K562 (cell line): ENCODE results near the gene DTL.

Experiments used
- ARHGAP35 ChIP-seq: fragments of 450-650 bp; IDR thresholded peaks from 2 replicates; pipeline ENCODE4 v1.6.1; 2018; ENCODE audit not compliant: partially characterized antibody
- HMG20A ChIP-seq: fragments of 450-650 bp; formaldehyde crosslinking; conservative IDR thresholded peaks from 2 replicates; pipeline ENCODE4 v1.4.0; 2020; ENCODE audit warnings: mild to moderate bottlenecking, mixed read lengths
- MTA3 ChIP-seq: fragments of 450-650 bp; formaldehyde crosslinking; IDR thresholded peaks from 2 replicates; pipeline ENCODE4 v1.6.1; 2017; ENCODE audit warnings: mild to moderate bottlenecking, borderline replicate concordance
- MXI1 ChIP-seq: IDR thresholded peaks from 2 replicates; pipeline ENCODE4 v1.6.1; 2011; ENCODE audit warnings: low read depth, mild to moderate bottlenecking, improper control_type of control experiment, low read length
- NRF1 ChIP-seq, 2 experiments: fragments of 450-650 bp; IDR thresholded peaks in 1 of 2; conservative IDR thresholded peaks in 1 of 2; 2 replicates each; pipeline ENCODE4 v1.6.1; 2014; ENCODE audit warnings: mild to moderate bottlenecking in 2 of 2
- SP1 ChIP-seq: sonication (generic); formaldehyde crosslinking; IDR thresholded peaks from 2 replicates; pipeline ENCODE4 v1.8.1; 2022; ENCODE audit warnings: mild to moderate bottlenecking, missing genetic modification reagents
- ZNF23 ChIP-seq: fragments of 250-450 bp; sonication (Bioruptor Pico); IDR thresholded peaks from 2 replicates; pipeline ENCODE4 v1.4.0; 2020; ENCODE audit warnings: mild to moderate bottlenecking
- TF ChIP-seq, protein P1 (sequence below), 3 experiments: IDR thresholded peaks in 2 of 3; conservative IDR thresholded peaks in 1 of 3; 2 replicates each; pipeline ENCODE4 v1.5.1; 2011 to 2012; ENCODE audit warnings: low read length in 3 of 3, mild to moderate bottlenecking in 3 of 3, control low read depth in 2 of 3, improper control_type of control experiment in 1 of 3, inconsistent platforms in 1 of 3, low read depth in 1 of 3, mixed read lengths in 1 of 3, moderate library complexity in 1 of 3; ENCODE audit not compliant: insufficient read depth in 2 of 3
- TF ChIP-seq, protein P2 (sequence below): sonication (generic); formaldehyde crosslinking; IDR thresholded peaks from 2 replicates; pipeline ENCODE4 v1.8.0; 2022; ENCODE audit warnings: missing genetic modification reagents, mild to moderate bottlenecking, borderline replicate concordance

DNA sequence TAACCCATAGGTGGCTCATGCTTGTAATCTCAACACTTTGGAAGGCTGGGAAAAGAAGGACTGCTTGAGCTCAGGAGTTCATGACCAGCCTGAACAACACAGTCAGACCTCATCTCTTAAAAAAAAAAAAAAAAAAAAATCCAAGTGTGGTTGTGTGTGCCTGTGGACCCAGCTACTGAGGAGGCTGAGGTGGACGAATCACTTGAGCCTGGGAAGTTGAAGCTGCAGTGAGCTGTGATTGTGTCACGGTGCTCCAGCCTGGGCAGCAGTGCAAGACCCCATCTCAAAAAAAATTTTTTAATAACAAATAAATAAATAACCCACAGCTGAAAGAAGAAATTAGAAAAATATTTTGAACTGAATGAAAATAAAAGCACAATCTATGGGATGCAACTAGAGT, 14.0 kb upstream of the DTL start:
- TF ChIP-seq MTA3, result no peak
- TF ChIP-seq HMG20A, result no peak
- TF ChIP-seq ZNF23 (CRISPR knock-in tag), result no peak
- no peak for TF ChIP-seq ARHGAP35
- TF ChIP-seq SP1 (CRISPR knock-in tag), result no peak
- TF ChIP-seq, protein P1, sequence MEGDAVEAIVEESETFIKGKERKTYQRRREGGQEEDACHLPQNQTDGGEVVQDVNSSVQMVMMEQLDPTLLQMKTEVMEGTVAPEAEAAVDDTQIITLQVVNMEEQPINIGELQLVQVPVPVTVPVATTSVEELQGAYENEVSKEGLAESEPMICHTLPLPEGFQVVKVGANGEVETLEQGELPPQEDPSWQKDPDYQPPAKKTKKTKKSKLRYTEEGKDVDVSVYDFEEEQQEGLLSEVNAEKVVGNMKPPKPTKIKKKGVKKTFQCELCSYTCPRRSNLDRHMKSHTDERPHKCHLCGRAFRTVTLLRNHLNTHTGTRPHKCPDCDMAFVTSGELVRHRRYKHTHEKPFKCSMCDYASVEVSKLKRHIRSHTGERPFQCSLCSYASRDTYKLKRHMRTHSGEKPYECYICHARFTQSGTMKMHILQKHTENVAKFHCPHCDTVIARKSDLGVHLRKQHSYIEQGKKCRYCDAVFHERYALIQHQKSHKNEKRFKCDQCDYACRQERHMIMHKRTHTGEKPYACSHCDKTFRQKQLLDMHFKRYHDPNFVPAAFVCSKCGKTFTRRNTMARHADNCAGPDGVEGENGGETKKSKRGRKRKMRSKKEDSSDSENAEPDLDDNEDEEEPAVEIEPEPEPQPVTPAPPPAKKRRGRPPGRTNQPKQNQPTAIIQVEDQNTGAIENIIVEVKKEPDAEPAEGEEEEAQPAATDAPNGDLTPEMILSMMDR (IDR thresholded peaks at IDR 0.05 in 2 of 3, conservative IDR thresholded peaks at IDR 0.05 in 1 of 3; ENCODE audit: insufficient read depth in 2 of 3, low read depth in 1 of 3, low read length in 3 of 3), result no peak
- TF ChIP-seq MXI1, result no peak
- TF ChIP-seq NRF1 (conservative IDR thresholded peaks at IDR 0.05 in 1 of 2, IDR thresholded peaks at IDR 0.05 in 1 of 2), result no peak
- TF ChIP-seq, protein P2, sequence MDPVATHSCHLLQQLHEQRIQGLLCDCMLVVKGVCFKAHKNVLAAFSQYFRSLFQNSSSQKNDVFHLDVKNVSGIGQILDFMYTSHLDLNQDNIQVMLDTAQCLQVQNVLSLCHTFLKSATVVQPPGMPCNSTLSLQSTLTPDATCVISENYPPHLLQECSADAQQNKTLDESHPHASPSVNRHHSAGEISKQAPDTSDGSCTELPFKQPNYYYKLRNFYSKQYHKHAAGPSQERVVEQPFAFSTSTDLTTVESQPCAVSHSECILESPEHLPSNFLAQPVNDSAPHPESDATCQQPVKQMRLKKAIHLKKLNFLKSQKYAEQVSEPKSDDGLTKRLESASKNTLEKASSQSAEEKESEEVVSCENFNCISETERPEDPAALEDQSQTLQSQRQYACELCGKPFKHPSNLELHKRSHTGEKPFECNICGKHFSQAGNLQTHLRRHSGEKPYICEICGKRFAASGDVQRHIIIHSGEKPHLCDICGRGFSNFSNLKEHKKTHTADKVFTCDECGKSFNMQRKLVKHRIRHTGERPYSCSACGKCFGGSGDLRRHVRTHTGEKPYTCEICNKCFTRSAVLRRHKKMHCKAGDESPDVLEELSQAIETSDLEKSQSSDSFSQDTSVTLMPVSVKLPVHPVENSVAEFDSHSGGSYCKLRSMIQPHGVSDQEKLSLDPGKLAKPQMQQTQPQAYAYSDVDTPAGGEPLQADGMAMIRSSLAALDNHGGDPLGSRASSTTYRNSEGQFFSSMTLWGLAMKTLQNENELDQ (CRISPR knock-in tag), result no peak
